ENCODE measurements around the gene CNBP. TPM values are rescaled to one million over a fixed set of nuclear protein-coding genes. Genes with fewer than 3 reads are reported as not detected.
A peak's percentile ranks its signal among the peaks of the same experiment; 100 is the strongest.

The CNBP gene
- total RNA-seq (2014; rRNA removed) (220 and 267 TPM in 2 replicates), Bru-seq, nascent RNA (percentile 96 among the genes with signal in this experiment), BruChase-seq, experiment 1, labeled RNA remaining after a 6-hour chase (percentile 99 among the genes with signal in this experiment), BruChase-seq, experiment 2, labeled RNA remaining after a 2-hour chase (percentile 98 among the genes with signal in this experiment)
- long read RNA-seq, transcript CNBP-201 (5 exons, 1,664 nt), result major isoform, 190 of 578 reads
- long read RNA-seq, transcript CNBP-207 (5 exons, 1,626 nt), result minor isoform, 129 of 578 reads
- long read RNA-seq, transcript CNBP-204 (5 exons, 1,641 nt), result minor isoform, 61 of 578 reads
- long read RNA-seq, transcript CNBP-208 (5 exons, 1,549 nt), result minor isoform, 39 of 578 reads
- long read RNA-seq, partial matches to known transcripts, result 5 of 578 reads
- long read RNA-seq, other reads (novel, unspliced or antisense), result 144 of 578 reads

DNA sequence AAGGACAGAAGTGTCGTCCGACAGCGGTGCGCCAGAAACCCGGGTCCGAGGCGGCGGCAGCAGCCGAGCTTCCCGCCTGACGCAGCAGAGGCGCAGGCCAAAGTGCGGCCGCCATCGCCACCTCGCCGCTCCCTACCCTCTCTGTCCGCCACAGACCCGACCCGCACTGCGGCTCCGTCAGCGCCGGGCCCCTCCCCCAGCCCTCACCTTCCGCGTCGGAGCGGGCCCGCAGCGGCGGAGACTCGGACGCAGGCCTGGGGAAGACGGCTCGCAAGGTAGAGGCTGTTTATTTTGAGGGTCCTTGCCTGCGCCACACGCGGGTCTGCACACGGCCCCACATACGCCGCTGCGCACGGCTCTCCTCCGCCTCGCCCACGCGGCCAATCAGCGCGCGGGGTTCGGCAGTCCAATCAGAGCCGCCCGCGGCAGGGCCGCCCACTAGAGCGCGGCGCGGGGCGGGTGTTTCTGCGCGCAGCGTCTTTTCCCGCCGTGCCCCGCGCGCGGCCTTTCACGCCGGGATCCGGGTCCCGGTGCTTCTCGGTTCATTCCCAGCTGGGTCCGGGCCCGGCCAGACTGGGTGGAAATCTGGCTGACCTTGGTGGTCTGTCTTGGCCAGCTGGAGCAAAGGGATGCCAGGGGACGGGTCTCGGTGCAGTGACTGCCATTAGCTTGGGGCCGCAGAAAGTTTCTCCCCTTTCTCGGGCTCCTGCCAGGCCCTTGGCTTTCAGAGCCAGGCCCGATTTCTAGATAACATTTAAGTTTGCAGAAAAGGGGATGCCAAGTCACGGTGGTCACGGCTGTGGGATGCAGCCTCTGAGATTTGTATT, at the start of gene CNBP:
Gene CNBP (minus strand): TSS at position 328 of the 827 bp plus-strand sequence. CDS start 12,139 bp downstream, outside the sequence.
- TF ChIP-seq, protein P1, sequence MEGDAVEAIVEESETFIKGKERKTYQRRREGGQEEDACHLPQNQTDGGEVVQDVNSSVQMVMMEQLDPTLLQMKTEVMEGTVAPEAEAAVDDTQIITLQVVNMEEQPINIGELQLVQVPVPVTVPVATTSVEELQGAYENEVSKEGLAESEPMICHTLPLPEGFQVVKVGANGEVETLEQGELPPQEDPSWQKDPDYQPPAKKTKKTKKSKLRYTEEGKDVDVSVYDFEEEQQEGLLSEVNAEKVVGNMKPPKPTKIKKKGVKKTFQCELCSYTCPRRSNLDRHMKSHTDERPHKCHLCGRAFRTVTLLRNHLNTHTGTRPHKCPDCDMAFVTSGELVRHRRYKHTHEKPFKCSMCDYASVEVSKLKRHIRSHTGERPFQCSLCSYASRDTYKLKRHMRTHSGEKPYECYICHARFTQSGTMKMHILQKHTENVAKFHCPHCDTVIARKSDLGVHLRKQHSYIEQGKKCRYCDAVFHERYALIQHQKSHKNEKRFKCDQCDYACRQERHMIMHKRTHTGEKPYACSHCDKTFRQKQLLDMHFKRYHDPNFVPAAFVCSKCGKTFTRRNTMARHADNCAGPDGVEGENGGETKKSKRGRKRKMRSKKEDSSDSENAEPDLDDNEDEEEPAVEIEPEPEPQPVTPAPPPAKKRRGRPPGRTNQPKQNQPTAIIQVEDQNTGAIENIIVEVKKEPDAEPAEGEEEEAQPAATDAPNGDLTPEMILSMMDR (conservative IDR thresholded peaks at IDR 0.05; ENCODE audit: low read depth, low read length), result no peak
- no peak for TF ChIP-seq EZH2 (IDR thresholded peaks at IDR 0.05; ENCODE audit: low read length, unreplicated experiment)
- TF ChIP-seq EZH2phosphoT487 (IDR thresholded peaks at IDR 0.05; ENCODE audit: borderline replicate concordance, low read length), result no peak
- Histone ChIP-seq H3K4me1 (ENCODE audit: insufficient read depth, low read length) (peaks cover 30% of the 10 kb centered on the region), H4K20me1 (ENCODE audit: low read length) (peaks cover 36% of the 10 kb centered on the region), H2AFZ (ENCODE audit: low read length) (peak within 1 kb of the TSS; percentile 61; the same call in 1 of the 2 replicates), H3K4me2 (ENCODE audit: low read length) (peak within 1 kb of the TSS; percentile 99), H3K9me3 (ENCODE audit: low read length) (no peaks in the 10 kb centered on the region), H3K36me3 (ENCODE audit: low read depth, low read length) (peaks cover 19% of the 10 kb centered on the region), H3K27ac (ENCODE audit: low read length) (peak within 1 kb of the TSS; percentile 90), H3K79me2 (ENCODE audit: low read length) (peaks cover 75% of the 10 kb centered on the region), H3K4me3 (ENCODE audit: low read length) (peak within 1 kb of the TSS; percentile 84), H3F3A (ENCODE audit: low read length, unreplicated experiment) (no peaks in the 10 kb centered on the region), H3K9ac (ENCODE audit: low read length) (peak within 1 kb of the TSS; percentile 100), H3K27me3 (ENCODE audit: low read length) (no peaks in the 10 kb centered on the region), H3K9me2 (replicated peaks; ENCODE audit: low read length) (no peaks in the 10 kb centered on the region)
- peak; percentile 92 for DNase-seq
- peak; percentile 95 for ATAC-seq
- intact Hi-C loops (cut with micrococcal nuclease), result loop anchor here (1.0 to 5.0 kb wide), 3 partner anchors 28 to 62 kb away; no protein-coding TSS in a partner anchor
- ChIA-PET POLR2A (ENCODE audit: unreplicated experiment) (interaction anchor here (0.6 kb wide), 1 partner anchor 453 kb away, joined by 5 read pairs; no protein-coding TSS in a partner anchor), CTCF (interaction anchor here (1.8 kb wide), 1 partner anchor 61 kb away, joined by 4 read pairs; no protein-coding TSS in a partner anchor)
- no TSS peak for BruUV-seq (replicated peaks)

- Histone ChIP-seq H3K27me3 (ENCODE audit: low read length) (no peaks in the 10 kb centered on the region), H3K4me1 (ENCODE audit: insufficient read depth, low read length) (peaks cover 49% of the 10 kb centered on the region), H2AFZ (ENCODE audit: low read length) (no peak overlapping the region), H3K4me2 (ENCODE audit: low read length) (peak overlapping the region; percentile 52), H3K9me2 (replicated peaks; ENCODE audit: low read length) (no peaks in the 10 kb centered on the region), H3F3A (ENCODE audit: low read length, unreplicated experiment) (no peaks in the 10 kb centered on the region), H3K4me3 (ENCODE audit: low read length) (no peak overlapping the region), H3K27ac (ENCODE audit: low read length) (peak overlapping the region; percentile 99), H3K9me3 (ENCODE audit: low read length) (no peaks in the 10 kb centered on the region), H3K9ac (ENCODE audit: low read length) (peak overlapping the region; percentile 48), H3K79me2 (ENCODE audit: low read length) (0 out of 2 replicates have a peak, but pooled peaks cover 5% of the 10 kb centered on the region), H4K20me1 (ENCODE audit: low read length) (no peaks in the 10 kb centered on the region), H3K36me3 (ENCODE audit: low read depth, low read length) (no peaks in the 10 kb centered on the region)
- intact Hi-C loops (cut with micrococcal nuclease), result loop anchor here (1.0 to 5.0 kb wide), 2 partner anchors 14 to 34 kb away; no protein-coding TSS in a partner anchor
- no TSS peak for BruUV-seq (replicated peaks)
- ChIA-PET CTCF (interaction anchor here (0.8 kb wide), 2 partner anchors 14 to 20 kb away, joined by 6 to 7 read pairs; no protein-coding TSS in a partner anchor), POLR2A (ENCODE audit: unreplicated experiment) (interaction anchor here (0.5 kb wide), 1 partner anchor 9 kb away, joined by 4 read pairs; no protein-coding TSS in a partner anchor)
- ATAC-seq (peak; percentile 41), DNase-seq (peak; percentile 77)
- TF ChIP-seq, protein P1 (conservative IDR thresholded peaks at IDR 0.05; ENCODE audit: low read depth, low read length), result no peak
- TF ChIP-seq EZH2 (IDR thresholded peaks at IDR 0.05; ENCODE audit: low read length, unreplicated experiment) (no peak), EZH2phosphoT487 (IDR thresholded peaks at IDR 0.05; ENCODE audit: borderline replicate concordance, low read length) (no peak)
Observed at GRCh38 chr3:129231331-129232119, 47.8 kb upstream of the CNBP start.
